ENCODE measurements around the gene C1QTNF7. TPM values are rescaled to one million over a fixed set of nuclear protein-coding genes. Genes with fewer than 3 reads are reported as not detected.
A peak's percentile ranks its signal among the peaks of the same experiment; 100 is the strongest.

The C1QTNF7 gene
- total RNA-seq, 8 experiments from 2014 or later: 0.10 to 2.2 (median 0.34) TPM

GRCh38 chr4:15398732-15399131 is 29.1 kb upstream of the C1QTNF7 start:
- peaks cover 2 to 12% of the 10 kb centered on the region in 2 donors for H3K4me1 ChIP-seq (replicated peaks in 1 of 2)
- H3K27ac ChIP-seq: no peak overlapping the region
- in situ Hi-C loops (cut with MboI; ENCODE audit: low pct_unique_long_range_greater_than_20kb in 2 of 9, low sequenced_read_pairs in 9 of 9, unreplicated experiment in 9 of 9): no loop called here
- 49 to 100% (median 74%) methylated on average over 1 to 4 of the region's 4 CpGs; no CpG with 5 or more reads in 6 of the 10 experiments for WGBS, 10 experiments
- peak in 2 of 8 experiments; percentile 12 to 39 for ATAC-seq (replicated peaks in 6 of 8)
- no peak overlapping the region for H3K4me3 ChIP-seq

GRCh38 chr4:15400226-15400625 is 27.6 kb upstream of the C1QTNF7 start:
- Histone ChIP-seq H3K4me1 (replicated peaks in 1 of 2) (peaks cover 2 to 13% of the 10 kb centered on the region in 2 donors), H3K4me3 (no peak overlapping the region), H3K27ac (no peak overlapping the region)
- WGBS, 10 experiments: 25 to 100% (median 84%) methylated on average over 1 to 3 of the region's 3 CpGs
- peak in 1 of 8 experiments; percentile 6 for ATAC-seq (replicated peaks in 6 of 8)
- in situ Hi-C loops (cut with MboI; ENCODE audit: low pct_unique_long_range_greater_than_20kb in 2 of 9, low sequenced_read_pairs in 9 of 9, unreplicated experiment in 9 of 9): loop anchor here in 1 of 9 experiments (25.0 kb wide), 1 partner anchor 163 kb away; no protein-coding TSS in a partner anchor

- WGBS, 10 experiments: 11 to 100% (median 71%) methylated on average over 1 to 9 of the region's 9 CpGs
- Histone ChIP-seq H3K27ac (no peak overlapping the region), H3K4me1 (replicated peaks in 1 of 2) (peaks cover 2 to 15% of the 10 kb centered on the region in 2 donors), H3K4me3 (no peak overlapping the region)
- in situ Hi-C loops (cut with MboI; ENCODE audit: low pct_unique_long_range_greater_than_20kb in 2 of 9, low sequenced_read_pairs in 9 of 9, unreplicated experiment in 9 of 9): loop anchor here in 1 of 9 experiments (25.0 kb wide), 1 partner anchor 164 kb away; no protein-coding TSS in a partner anchor
- peak in 3 of 8 experiments; percentile 73 to 92 (median 92) for ATAC-seq (replicated peaks in 6 of 8)
Measured at GRCh38 chr4:15400981-15401671, 26.7 kb upstream of the C1QTNF7 start.

GRCh38 chr4:15402146-15402545 is 25.7 kb upstream of the C1QTNF7 start:
- no peak overlapping the region for H3K4me3 ChIP-seq
- no peak for ATAC-seq (replicated peaks in 6 of 8)
- H3K4me1 ChIP-seq (replicated peaks in 1 of 2): peaks cover 2 to 15% of the 10 kb centered on the region in 2 donors
- 46 to 96% (median 69%) methylated on average over 1 to 2 of the region's 2 CpGs for WGBS, 10 experiments
- in situ Hi-C loops (cut with MboI; ENCODE audit: low pct_unique_long_range_greater_than_20kb in 2 of 9, low sequenced_read_pairs in 9 of 9, unreplicated experiment in 9 of 9): loop anchor here in 1 of 9 experiments (25.0 kb wide), 1 partner anchor 165 kb away; no protein-coding TSS in a partner anchor
- no peak overlapping the region for H3K27ac ChIP-seq

GRCh38 chr4:15402974-15403373 is 24.9 kb upstream of the C1QTNF7 start:
- WGBS, 10 experiments: 33 to 86% (median 65%) methylated on average over 1 to 2 of the region's 2 CpGs; no CpG with 5 or more reads in 4 of the 10 experiments
- H3K27ac ChIP-seq: no peak overlapping the region
- H3K4me3 ChIP-seq: no peak overlapping the region
- no peak for ATAC-seq (replicated peaks in 6 of 8)
- H3K4me1 ChIP-seq (replicated peaks in 1 of 2): peaks cover 2 to 15% of the 10 kb centered on the region in 2 donors
- in situ Hi-C loops (cut with MboI; ENCODE audit: low pct_unique_long_range_greater_than_20kb in 2 of 9, low sequenced_read_pairs in 9 of 9, unreplicated experiment in 9 of 9): loop anchor here in 1 of 9 experiments (25.0 kb wide), 1 partner anchor 166 kb away; no protein-coding TSS in a partner anchor

- in situ Hi-C loops (cut with MboI; ENCODE audit: low pct_unique_long_range_greater_than_20kb in 2 of 9, low sequenced_read_pairs in 9 of 9, unreplicated experiment in 9 of 9): loop anchor here in 1 of 9 experiments (25.0 kb wide), 1 partner anchor 168 kb away; no protein-coding TSS in a partner anchor
- Histone ChIP-seq H3K4me3 (no peak overlapping the region), H3K4me1 (replicated peaks in 1 of 2) (peaks cover 2 to 11% of the 10 kb centered on the region in 2 donors), H3K27ac (no peak overlapping the region)
- WGBS, 10 experiments: 20 to 100% (median 83%) methylated on average over 1 to 4 of the region's 4 CpGs; no CpG with 5 or more reads in 4 of the 10 experiments
- no peak for ATAC-seq (replicated peaks in 6 of 8)
Measured at GRCh38 chr4:15405018-15405417, 22.8 kb upstream of the C1QTNF7 start.

GRCh38 chr4:15410750-15411149 is 17.1 kb upstream of the C1QTNF7 start:
- no peak overlapping the region for H3K27ac ChIP-seq
- WGBS, 10 experiments: 19 to 90% (median 67%) methylated on average over 2 to 6 of the region's 6 CpGs; no CpG with 5 or more reads in 1 of the 10 experiments

GRCh38 chr4:15412461-15412860 is 15.4 kb upstream of the C1QTNF7 start:
- Histone ChIP-seq H3K27ac (no peak overlapping the region), H3K4me3 (no peak overlapping the region), H3K4me1 (replicated peaks in 1 of 2) (peaks cover 14 to 21% of the 10 kb centered on the region in 2 donors)
- in situ Hi-C loops (cut with MboI; ENCODE audit: low pct_unique_long_range_greater_than_20kb in 2 of 9, low sequenced_read_pairs in 9 of 9, unreplicated experiment in 9 of 9): loop anchor here in 1 of 9 experiments (25.0 kb wide), 1 partner anchor 175 kb away; no protein-coding TSS in a partner anchor
- ATAC-seq (replicated peaks in 6 of 8): no peak
- 40 to 100% (median 95%) methylated on average over 1 to 5 of the region's 5 CpGs; no CpG with 5 or more reads in 2 of the 10 experiments for WGBS, 10 experiments

More at GRCh38 chr4:15410750-15411149, 17.1 kb upstream of the C1QTNF7 start:
- ATAC-seq (replicated peaks in 6 of 8): no peak
- in situ Hi-C loops (cut with MboI; ENCODE audit: low pct_unique_long_range_greater_than_20kb in 2 of 9, low sequenced_read_pairs in 9 of 9, unreplicated experiment in 9 of 9): loop anchor here in 1 of 9 experiments (25.0 kb wide), 1 partner anchor 173 kb away; no protein-coding TSS in a partner anchor
- Histone ChIP-seq H3K4me1 (replicated peaks in 1 of 2) (peaks cover 14 to 15% of the 10 kb centered on the region in 2 donors), H3K4me3 (no peak overlapping the region)

- ATAC-seq (replicated peaks in 6 of 8): no peak
- in situ Hi-C loops (cut with MboI; ENCODE audit: low pct_unique_long_range_greater_than_20kb in 2 of 9, low sequenced_read_pairs in 9 of 9, unreplicated experiment in 9 of 9): loop anchor here in 1 of 9 experiments (25.0 kb wide), 1 partner anchor 176 kb away; no protein-coding TSS in a partner anchor
- 18 to 98% (median 87%) methylated on average over 1 to 6 of the region's 6 CpGs for WGBS, 10 experiments
Measured at GRCh38 chr4:15413010-15413622, 14.7 kb upstream of the C1QTNF7 start.

GRCh38 chr4:15413623-15414019 is 14.2 kb upstream of the C1QTNF7 start:
- no peak for ATAC-seq (replicated peaks in 6 of 8)
- Histone ChIP-seq H3K27ac (no peak overlapping the region), H3K4me3 (no peak overlapping the region), H3K4me1 (replicated peaks in 1 of 2) (peaks cover 14 to 21% of the 10 kb centered on the region in 2 donors)
- in situ Hi-C loops (cut with MboI; ENCODE audit: low pct_unique_long_range_greater_than_20kb in 2 of 9, low sequenced_read_pairs in 9 of 9, unreplicated experiment in 9 of 9): loop anchor here in 1 of 9 experiments (25.0 kb wide), 1 partner anchor 176 kb away; no protein-coding TSS in a partner anchor
- 79 to 100% (median 90%) methylated on average over 2 of the region's 2 CpGs; no CpG with 5 or more reads in 1 of the 10 experiments for WGBS, 10 experiments

More at GRCh38 chr4:15413010-15413622, 14.7 kb upstream of the C1QTNF7 start:
- H3K27ac ChIP-seq: no peak overlapping the region
- H3K4me3 ChIP-seq: no peak overlapping the region
- H3K4me1 ChIP-seq (replicated peaks in 1 of 2): peaks cover 14 to 21% of the 10 kb centered on the region in 2 donors

GRCh38 chr4:15414551-15415091 is 13.2 kb upstream of the C1QTNF7 start:
- peak in 2 of 8 experiments; percentile 23 to 44 for ATAC-seq (replicated peaks in 6 of 8)

More at GRCh38 chr4:15414551-15415091, 13.2 kb upstream of the C1QTNF7 start:
- Histone ChIP-seq H3K27ac (no peak overlapping the region), H3K4me1 (replicated peaks in 1 of 2) (peaks cover 14 to 21% of the 10 kb centered on the region in 2 donors), H3K4me3 (no peak overlapping the region)
- in situ Hi-C loops (cut with MboI; ENCODE audit: low pct_unique_long_range_greater_than_20kb in 2 of 9, low sequenced_read_pairs in 9 of 9, unreplicated experiment in 9 of 9): loop anchor here in 1 of 9 experiments (25.0 kb wide), 1 partner anchor 177 kb away; no protein-coding TSS in a partner anchor
- WGBS, 10 experiments: 8 to 100% (median 56%) methylated on average over 2 to 4 of the region's 4 CpGs

Measured in motor neuron (in vitro differentiated cells).